ENCODE data around the gene NUP93.
A peak's percentile ranks its signal among the peaks of the same experiment; 100 is the strongest.

Gene NUP93

DNA sequence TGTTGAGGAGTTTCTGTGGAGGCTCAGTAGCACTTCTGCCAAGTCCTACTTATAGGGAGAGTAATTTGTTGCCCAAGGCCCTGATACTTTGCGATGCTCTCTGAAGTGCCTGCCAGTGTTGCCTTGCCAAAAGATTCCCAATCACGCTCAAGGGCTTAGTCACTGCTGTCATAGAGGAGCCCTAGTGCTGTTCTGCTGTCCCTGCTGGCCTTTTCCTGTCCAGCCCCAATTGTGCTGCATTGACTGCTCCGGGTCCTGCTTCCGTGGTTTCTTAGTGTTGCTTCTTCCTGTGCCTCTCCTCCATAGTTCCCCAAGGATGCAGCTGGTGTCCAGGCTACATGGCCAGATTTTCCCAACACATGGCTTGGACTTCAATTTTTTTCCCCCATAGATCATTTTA lies 13.9 kb downstream of the NUP93 start:
- peak; percentile 73 for DNase-seq (ENCODE audit: low read depth)

DNA sequence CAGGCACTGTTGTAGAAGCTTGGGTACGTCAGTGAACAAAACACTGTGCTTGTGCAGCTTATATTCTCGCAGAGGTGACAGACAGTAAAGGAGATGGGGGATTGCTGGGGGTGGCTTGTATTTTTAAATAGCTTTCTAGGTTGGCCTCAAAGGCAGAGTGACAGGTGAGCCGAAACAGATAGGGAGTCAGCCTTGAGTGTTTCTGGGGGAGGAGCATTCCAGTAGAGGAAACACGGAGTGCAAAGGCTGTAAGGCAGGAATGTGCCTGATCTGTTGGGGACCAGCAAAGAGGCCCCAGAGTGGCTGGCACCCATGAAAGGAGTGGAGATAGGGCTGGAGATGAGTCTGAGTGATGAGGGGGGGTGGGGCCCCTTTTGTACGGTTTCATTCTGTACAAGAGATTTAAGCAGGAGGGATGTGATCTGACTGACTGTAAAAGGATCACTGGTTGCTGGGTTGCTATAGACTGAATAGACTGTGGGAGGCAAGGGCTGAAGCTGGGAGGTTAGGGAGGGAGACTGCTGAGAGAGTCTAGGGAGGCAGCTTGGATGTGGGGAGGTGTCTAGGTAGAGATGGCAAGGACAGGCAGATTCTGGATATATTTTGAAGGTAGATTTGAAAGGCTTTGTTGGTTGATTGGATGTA lies 15.2 kb downstream of the NUP93 start:
- DNase-seq (ENCODE audit: low read depth): no peak

DNA sequence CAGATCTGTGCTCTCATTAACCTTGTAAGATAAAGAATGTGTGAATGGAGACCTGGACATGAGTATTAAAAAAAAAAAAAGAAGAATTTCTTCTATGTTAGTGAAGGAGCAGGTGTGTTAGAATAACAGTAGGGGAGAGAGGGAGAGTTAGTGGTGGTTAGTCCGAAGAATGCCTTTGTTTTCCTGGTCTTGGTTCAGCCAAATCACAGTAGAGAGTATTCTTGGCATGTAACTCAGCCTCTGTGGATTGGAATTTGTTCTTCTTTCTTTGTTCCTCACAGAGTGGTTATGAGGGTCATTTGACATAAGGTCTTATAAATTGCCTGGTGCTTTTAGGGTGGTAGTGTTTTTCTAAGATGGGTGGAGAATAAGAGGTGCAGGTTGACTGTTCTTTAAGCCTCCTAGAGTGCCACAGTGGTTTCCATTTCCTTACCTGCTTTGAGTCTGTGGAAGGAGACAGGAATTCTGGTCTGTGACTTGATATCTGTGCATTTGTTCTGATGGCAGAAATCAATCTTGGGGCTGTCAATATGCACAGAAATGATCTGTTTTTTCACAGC lies 17.6 kb downstream of the NUP93 start:
- DNase-seq (ENCODE audit: low read depth): no peak

DNA sequence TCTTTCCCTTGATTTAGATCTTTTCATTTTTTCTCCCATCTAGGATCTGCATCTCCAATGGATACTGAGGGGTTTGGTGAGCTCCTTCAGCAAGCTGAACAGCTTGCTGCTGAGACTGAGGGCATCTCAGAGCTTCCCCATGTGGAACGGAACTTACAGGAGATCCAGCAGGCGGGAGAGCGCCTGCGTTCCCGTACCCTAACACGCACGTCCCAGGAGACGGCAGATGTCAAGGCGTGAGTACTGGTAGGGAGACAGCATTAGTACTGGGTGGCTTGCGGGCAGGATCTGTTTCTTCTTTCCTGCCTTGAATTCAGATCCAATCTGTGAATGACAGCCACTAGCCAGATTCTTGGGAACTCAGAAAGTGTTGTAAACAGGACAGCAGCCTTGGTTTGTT lies 18.3 kb downstream of the NUP93 start:
- DNase-seq (ENCODE audit: low read depth): no peak

DNA sequence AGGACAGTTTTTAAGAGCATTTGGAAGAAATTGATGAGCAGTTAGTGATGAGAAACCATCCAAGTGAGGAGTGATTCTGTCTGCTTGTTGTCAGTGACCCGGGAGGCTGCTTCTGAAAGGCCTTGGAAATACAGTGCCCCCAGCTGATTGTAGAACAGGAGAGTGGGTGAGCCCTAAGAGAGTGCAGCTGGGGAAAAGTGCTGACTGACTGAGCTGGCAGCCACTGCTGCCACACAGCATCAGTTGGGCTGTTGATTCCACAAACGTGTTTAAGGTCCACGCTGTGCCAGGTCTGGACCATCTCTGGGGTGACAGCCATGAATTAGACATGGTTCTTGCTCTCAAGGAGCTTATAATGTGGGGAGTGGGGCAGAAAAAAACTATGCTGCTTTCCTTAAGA lies 18.9 kb downstream of the NUP93 start:
- DNase-seq (ENCODE audit: low read depth): no peak

DNA sequence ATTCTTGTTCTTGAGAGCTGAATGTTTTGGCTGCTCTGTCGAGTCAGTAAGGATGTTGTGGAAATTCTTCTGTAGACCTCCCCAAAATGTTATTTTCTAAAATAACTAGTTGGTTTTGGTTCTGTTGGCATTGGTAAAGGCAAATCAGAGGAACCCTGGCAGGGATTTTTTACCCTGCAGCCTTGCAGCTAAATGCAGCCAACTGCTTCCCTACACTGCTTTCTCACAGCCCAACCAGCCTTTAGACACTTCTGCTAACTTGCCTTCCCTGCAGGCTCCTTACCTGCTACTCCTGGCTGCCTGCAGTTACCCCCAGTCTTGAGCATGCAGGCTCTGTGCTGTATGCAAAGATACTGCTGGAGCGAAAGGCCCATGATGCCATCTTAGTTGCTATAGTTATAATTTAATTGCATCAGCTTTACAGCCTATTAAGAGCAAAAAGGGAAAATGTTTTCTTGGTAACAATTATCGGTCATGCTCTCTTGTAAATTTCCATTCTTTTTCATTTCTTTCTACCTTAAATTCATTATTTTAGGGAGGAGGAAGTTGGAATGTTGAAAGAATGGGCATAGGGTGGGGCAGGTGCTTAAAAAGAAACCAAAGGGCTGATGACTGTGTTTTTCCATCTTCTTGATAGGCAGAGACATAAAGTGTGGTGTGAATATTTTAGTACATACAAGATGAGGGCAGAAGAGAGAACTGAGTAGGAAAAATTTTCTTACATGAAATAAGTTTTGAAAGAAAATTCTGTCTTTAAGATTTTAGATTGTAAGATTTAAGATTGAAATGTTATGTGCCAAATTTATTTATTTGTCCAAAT lies 20.0 kb downstream of the NUP93 start:
- no peak for DNase-seq (ENCODE audit: low read depth)

DNA sequence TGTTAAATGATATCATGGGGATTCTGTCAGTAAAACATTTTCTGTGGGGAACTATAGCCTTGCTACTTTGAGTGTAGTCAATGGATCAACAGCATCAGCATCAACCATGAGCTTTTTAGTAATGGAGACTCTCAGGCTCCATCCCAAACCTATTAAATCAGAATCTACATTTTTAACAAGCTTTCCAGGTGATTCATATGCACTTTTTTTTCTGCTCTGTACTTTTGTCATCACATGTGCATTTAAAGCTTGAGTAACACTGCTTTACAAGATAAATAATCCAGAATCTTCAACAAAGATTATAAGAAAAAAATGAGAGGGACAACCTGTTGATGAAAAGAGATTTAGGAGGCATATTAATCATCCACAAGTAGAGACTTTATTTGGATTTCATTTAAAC lies 23.5 kb downstream of the NUP93 start:
- DNase-seq (ENCODE audit: low read depth): peak; percentile 25

DNA sequence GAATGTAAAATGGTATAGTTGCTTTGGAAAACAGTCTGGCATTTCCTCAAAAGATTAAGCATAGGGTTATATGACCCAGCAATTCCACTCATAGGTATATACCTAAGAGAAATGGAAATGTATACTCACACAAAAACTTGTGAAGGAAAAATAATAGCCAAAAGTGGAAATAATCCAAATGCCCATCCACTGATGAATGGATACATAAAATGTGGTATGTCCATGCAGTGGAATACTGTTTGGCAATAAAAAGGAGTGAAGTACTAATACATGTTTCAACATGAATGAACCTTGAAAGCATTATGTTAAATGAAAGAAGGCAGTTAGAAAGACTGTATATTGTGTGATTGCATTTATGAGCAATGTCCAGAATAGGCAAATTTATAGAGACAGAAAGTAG lies 25.1 kb downstream of the NUP93 start:
- no peak for DNase-seq (ENCODE audit: low read depth)

DNA sequence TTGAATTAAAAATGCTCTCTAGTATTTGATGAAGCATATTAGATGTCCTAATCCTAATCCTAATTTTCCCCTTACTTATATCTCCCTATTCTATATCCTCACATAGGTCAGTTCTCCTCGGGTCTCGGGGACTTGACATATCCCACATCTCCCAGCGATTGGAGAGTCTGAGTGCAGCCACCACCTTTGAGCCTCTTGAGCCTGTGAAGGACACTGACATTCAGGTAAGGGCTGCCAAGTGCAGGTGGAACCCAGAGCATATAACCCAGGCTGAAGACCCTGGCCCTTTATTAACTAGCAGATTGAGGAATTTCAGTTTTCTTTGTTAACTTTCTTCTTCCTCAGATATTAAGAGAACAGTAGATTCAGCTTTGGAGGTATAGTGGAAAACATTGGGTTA lies 28.5 kb downstream of the NUP93 start:
- DNase-seq (ENCODE audit: low read depth): no peak

DNA sequence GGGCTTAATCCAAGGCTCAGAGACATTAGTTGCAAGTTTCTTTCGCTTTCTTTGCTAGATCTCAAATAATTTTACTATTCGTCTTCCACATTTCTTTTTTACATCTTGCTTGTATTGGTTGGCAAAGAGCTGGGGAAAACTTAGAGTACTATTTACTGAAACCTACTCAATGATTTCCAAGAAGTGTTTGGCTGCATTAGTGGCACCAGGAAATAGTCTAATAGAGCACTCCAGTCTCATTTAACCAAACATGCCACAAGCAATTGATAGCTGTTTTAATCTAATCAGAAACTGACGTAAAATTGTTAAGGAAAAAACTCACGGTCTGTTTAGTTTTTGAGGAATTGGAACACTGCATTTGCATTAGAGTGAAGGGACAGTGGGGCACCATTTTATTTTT lies 29.0 kb downstream of the NUP93 start:
- no peak for DNase-seq (ENCODE audit: low read depth)

DNA sequence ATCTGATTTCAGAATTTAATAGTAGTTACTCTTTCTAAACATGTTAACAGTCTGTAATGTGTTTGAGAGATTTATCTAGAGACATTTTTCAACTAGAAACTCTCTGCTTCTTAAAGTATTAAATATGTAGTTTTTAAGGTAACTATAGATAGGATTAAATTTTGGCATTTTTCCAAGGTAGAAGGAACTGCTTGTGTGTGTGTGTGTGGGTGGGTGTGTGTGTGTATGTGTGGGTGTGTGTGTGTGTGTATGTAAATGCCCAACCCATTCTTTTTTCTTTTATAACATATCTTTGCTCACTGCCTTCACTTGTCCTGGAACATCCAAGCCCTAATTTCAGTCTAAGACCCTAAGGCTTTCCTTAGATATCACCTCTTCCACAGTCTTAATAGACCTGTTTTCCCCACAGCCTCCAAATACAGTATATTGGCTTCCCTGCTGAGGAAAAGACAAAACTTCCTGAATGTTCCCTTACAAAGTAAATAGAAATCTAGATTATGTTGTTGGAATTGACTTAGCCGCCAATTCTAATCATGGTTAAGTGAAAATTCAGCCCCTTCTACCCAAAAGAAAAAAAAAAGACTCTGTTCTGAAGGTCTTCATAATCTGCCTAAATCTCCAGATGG lies 33.5 kb downstream of the NUP93 start:
- DNase-seq (ENCODE audit: low read depth): no peak

DNA sequence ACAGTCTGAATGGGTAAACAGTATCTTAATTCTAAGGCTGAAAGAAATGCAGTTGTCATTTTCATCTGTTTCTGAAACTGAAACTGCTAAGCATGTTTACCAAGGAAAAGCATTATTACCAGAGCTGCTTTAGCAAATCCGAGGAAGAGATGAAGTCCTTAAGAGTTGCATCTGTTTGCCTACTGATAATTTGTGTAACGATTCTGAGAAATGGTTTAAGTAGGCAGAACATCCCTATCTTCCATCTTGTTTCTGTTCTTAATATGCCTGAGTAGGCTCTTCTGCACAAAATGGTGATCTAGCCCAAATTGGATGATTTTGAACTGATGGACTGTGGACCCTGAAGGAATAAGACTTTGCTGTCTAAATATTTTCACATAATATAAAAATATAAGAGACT lies 34.9 kb downstream of the NUP93 start:
- no peak for DNase-seq (ENCODE audit: low read depth)

DNA sequence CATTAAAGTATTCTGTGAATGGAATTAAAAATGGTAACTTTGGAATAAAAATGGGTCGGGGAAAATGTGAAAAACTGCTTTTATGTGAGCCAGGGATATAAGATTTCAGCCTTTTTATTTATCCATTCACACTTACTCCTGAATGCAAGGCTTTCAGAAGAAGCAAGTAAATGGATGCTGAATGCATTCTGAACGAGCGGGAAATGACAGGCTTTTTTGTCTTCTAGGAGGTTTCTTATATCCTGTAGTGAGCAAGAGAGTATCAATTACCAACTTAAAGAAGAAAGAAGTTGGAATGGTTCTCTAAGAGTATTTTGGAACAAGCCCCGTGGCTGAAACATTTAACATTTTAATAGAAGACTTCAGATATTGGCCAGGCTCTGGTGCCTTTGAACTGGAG lies 36.0 kb downstream of the NUP93 start:
- DNase-seq (ENCODE audit: low read depth): no peak

DNA sequence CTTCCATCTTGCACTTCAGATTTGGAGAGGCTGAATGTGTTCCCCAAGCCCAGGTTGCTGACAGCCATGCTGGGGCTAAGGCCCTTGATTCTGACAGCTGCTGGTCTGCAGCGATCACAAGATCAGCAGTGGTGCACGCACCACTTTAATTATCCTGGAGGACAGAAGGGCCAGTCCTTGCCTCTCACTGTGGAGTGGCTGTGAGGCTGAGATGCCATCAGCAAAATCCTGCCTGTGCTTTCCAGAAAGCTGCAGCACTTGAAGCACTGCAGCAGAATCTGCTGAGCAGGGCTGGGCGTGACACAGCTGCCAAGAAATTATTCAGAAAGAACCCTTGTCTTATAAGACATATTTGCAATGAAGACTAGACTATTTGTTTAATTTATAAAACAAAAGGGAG lies 37.1 kb downstream of the NUP93 start:
- no peak for DNase-seq (ENCODE audit: low read depth)

DNA sequence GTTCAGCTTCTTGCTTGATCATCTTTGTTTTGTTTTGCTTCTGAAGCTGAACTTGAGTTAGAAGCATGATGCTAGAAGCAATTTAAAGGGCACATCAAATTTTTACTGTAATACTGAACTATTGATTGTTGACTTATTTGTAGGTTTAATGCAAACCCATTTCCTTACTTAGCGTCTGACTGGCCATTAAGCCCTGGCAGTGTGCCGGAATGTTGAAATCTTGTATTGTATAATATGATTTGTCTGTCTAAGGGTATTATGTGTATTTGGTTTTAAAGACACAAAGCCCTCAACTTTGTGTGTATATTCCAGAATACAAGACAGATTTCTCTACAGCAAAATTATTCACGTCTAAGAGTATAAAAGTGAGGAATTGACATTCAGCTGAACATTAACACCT lies 39.7 kb downstream of the NUP93 start:
- DNase-seq (ENCODE audit: low read depth): no peak

DNA sequence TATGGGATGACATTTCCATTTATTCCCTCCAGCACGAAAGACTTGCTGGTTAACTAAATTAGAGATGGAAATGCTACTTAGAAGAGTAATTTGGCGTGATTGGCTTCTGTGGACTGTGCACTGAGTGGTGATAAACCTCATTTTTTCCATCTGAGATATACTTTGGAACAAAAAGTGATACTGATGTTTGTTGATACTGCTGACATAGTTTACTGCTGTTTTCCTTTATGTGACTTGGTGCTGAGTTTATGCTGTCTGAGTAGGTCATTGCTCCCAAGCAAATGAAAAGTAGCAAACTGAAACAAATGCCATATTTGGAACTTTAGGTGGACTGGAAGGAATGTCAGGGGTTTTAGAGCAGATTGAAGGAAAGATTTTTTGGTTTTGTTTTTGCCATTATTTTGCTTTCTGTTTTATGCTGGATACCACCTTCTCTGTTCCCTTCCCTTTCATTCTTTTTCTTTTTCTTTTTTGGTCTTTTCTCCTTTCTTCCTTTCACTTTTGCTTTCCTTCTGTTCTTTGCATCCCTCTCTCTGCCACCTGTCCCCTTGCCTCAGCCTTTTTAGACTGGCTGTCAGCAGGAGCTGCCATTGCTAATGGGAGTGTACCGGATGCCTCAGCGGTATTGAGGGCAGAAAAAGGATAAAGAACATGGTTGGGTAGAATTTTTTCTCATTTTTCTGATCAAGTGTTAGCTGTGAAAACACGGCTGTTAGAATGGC lies 41.8 kb downstream of the NUP93 start:
- DNase-seq (ENCODE audit: low read depth): no peak

DNA sequence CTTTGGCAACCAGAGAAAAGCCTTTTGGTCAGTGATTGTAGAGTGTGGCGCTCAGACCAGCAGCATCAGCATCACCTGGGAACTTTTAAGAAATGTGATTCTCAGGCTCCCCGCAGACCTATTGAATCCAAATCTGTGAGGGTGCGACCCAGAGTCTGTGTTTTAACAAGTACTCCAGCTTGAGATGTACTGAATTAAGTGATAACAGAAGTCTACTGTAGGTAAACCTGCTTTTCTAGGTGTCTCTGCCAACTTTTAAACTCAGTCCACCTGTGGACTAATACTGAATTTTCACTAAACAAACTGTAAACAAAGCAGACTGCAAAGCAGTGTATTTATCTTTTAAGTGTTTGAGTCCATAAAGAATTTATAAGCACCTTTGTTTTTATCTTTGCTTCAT lies 43.6 kb downstream of the NUP93 start:
- DNase-seq (ENCODE audit: low read depth): no peak

DNA sequence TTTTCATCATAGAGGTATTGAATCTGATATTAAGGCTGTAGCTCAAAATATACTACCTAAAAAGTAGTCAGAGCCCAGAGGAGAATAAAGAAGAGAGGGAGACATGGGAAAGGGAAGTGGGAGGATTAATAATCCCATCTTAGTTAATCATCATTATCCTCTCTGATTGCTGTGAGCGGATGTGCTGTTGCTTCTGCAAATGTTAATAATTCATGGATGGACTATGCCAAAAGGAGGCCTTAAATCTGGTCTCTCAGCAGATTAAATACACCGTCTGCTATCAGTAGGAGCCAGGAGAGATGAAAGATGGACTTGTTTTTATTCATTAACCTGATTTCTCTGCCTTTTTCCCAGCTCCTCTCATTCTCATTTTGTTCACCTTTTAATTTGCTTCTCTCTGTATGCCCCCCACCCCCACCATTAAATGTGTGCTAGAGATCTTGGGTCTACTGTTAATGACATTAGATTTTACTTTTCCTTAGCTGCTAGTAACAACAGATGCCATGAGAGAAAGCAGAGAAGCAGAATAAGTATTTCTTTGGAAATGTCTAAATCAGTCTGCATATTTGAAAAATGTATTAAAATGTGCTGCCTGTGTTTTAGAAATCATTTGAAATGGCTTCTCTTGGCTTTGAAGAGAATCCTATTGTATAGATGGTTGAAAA lies 44.2 kb downstream of the NUP93 start:
- DNase-seq (ENCODE audit: low read depth): no peak

DNA sequence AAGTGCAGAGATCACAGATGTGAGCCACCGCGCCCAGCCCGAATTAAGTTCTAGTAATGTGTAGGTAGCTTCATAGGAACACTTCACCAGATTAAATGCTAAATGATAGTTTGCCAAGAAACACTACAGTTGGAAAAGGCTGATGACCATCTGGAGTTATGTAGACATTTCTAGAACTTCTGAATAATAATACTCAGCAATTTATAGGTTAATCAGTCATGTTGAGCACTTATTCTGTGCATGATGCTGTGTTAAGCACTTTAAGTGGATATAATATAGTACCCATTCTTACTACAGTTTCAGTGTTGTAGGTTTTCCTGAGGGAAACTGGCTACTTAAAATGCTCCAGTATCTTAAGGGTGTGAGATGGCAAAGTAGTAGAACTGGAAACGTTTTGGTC lies 45.2 kb downstream of the NUP93 start:
- DNase-seq (ENCODE audit: low read depth): no peak

DNA sequence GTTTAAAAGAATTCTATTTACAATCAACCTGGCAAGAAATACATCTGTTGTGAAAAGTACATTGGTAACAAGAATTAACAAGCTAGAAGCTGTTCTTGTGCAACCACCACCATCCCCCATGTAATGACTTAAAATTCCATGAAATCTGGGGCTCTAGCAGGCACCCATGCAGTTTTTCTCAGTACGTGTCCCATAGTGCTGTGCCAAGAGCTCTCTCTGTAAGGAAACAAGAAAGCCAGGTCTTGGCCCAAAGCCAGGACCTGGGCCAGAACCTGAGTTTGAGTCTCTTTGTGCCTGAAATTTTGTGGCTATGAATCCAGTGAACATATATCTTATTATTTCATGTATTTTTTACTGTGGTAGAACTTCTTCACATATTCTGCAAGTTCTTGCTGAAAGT lies 46.6 kb downstream of the NUP93 start:
- peak; percentile 34 for DNase-seq (ENCODE audit: low read depth)

DNA sequence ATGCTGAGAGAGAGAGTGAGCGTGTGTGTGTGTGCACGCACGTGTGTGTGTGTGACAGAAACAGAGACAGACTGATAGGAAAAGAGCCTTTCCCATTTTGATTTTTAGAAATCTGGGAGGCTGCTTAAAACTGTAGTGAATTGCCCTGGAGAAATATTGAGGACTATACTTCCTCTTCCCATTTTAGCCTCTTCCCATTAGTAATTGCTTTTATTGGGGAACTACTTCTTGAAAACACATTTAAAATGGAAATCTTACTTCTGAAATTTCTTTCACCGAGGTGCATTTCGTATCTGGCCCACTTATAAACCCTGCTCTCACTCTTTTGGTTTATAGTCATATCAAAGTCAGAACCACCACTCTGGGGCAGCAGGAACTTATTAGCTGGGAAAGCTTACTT lies 47.1 kb downstream of the NUP93 start:
- no peak for DNase-seq (ENCODE audit: low read depth)

DNA sequence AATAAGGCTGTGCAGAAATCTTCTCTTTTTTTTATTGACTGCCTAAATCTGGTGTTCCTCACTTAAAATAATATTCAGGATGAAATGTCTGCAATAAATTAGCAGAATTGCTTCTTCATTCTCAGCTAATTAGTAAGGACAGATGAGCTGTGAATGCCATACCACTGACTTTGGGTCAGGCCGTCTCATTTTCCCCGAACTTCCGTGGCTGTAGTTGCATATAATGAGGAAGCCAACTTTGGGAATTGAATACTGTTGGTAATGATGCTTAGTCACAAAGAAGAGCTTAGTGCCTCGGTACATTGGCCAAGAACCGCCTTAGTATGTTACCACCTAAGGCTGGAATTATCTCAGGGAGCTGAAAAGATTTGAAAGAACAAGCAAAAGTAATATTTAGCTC lies 47.6 kb downstream of the NUP93 start:
- peak; percentile 56 for DNase-seq (ENCODE audit: low read depth)
